Measurements from ENCODE around the gene FAM228B. TPM values are rescaled to one million over a fixed set of nuclear protein-coding genes. Genes with fewer than 3 reads are reported as not detected.
"Not testable (repeated sequence)": the region's sequence is repeated elsewhere in the genome, so short reads cannot be mapped to it uniquely, and the experiment has no call there.

Gene FAM228B
- total RNA-seq, 1 donor from 2014 or later: 31.2 TPM

DNA sequence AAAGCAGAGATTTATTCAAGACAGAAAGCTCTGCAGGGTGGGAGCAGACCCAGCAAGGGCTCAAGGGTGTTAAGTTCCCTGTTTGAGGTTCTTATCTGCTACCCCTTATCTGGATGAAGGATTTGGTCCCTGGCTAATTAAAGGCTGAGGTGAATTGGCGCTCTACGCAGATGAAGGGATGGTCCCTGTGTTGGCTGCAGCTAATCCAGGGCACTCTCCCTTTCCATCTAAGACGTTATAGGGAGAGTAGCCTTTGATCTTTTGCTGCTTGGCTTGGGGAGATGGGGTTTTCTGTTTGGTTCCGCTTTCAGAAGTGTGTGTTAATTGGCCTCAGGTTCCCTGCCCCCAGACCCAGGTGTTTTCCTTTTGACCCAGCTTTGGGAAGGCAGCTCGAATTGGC is 68.6 kb downstream of the FAM228B start:
- H3K27ac Mint-ChIP-seq: no peak overlapping the region
- no peak overlapping the region for H3K4me3 Mint-ChIP-seq
- no peaks in the 10 kb centered on the region for H3K36me3 Mint-ChIP-seq

DNA sequence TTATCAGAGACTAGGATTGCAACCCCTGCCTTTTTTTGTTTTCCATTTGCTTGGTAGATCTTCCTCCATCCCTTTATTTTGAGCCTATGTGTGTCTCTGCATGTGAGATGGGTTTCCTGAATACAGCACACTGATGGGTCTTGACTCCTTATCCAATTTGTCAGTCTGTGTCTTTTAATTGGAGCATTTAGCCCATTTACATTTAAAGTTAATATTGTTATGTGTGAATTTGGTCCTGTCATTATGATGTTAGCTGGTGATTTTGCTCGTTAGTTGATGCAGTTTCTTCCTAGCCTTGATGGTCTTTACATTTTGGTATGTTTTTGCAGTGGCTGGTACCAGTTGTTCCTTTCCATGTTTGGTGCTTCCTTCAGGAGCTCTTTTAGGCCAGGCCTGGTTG is 73.9 kb downstream of the FAM228B start:
- H3K36me3 Mint-ChIP-seq; H3K36me3 ChIP-seq; H3K9me3 ChIP-seq (ENCODE audit: low read depth); H3K4me3 ChIP-seq; H3K27me3 Mint-ChIP-seq (ENCODE audit: insufficient read depth, low read depth); H4K20me1 ChIP-seq (ENCODE audit: low read depth); H3K4me3 Mint-ChIP-seq; H3K9me3 Mint-ChIP-seq; H3K27ac Mint-ChIP-seq; DNase-seq (ENCODE audit: low spot score); H3K4me2 ChIP-seq; H2AFZ ChIP-seq (replicated peaks); H3K27ac ChIP-seq; H3K27me3 ChIP-seq; H3K9ac ChIP-seq; H3F3A ChIP-seq (ENCODE audit: low read depth); H3K4me1 ChIP-seq; H3K79me2 ChIP-seq (ENCODE audit: low read depth); H3K4me1 Mint-ChIP-seq: not testable (repeated sequence)

More for the DNA sequence above, 68.6 kb downstream of the FAM228B start:
- H3K9me3 ChIP-seq (ENCODE audit: low read depth): no peaks in the 10 kb centered on the region
- no peak overlapping the region for H3K27ac ChIP-seq
- H2AFZ ChIP-seq (replicated peaks): no peak overlapping the region
- H3K79me2 ChIP-seq (ENCODE audit: low read depth): no peaks in the 10 kb centered on the region
- peaks cover 13% of the 10 kb centered on the region for H3K9me3 Mint-ChIP-seq
- H3K9ac ChIP-seq: no peak overlapping the region
- H3K4me3 ChIP-seq: no peak overlapping the region
- peaks cover 5% of the 10 kb centered on the region for H3K4me1 ChIP-seq
- no peak overlapping the region for H3K4me2 ChIP-seq
- H3K27me3 Mint-ChIP-seq (ENCODE audit: insufficient read depth, low read depth): peaks cover 6% of the 10 kb centered on the region
- H3F3A ChIP-seq (ENCODE audit: low read depth): no peaks in the 10 kb centered on the region
- DNase-seq (ENCODE audit: low spot score): no peak
- no peak for TF ChIP-seq EZH2 (IDR thresholded peaks at IDR 0.05)
- no peak for TF ChIP-seq EZH2phosphoT487 (IDR thresholded peaks at IDR 0.05)
- no peaks in the 10 kb centered on the region for H4K20me1 ChIP-seq (ENCODE audit: low read depth)
- no peaks in the 10 kb centered on the region for H3K27me3 ChIP-seq
- no peaks in the 10 kb centered on the region for H3K36me3 ChIP-seq
- H3K4me1 Mint-ChIP-seq: no peaks in the 10 kb centered on the region

DNA sequence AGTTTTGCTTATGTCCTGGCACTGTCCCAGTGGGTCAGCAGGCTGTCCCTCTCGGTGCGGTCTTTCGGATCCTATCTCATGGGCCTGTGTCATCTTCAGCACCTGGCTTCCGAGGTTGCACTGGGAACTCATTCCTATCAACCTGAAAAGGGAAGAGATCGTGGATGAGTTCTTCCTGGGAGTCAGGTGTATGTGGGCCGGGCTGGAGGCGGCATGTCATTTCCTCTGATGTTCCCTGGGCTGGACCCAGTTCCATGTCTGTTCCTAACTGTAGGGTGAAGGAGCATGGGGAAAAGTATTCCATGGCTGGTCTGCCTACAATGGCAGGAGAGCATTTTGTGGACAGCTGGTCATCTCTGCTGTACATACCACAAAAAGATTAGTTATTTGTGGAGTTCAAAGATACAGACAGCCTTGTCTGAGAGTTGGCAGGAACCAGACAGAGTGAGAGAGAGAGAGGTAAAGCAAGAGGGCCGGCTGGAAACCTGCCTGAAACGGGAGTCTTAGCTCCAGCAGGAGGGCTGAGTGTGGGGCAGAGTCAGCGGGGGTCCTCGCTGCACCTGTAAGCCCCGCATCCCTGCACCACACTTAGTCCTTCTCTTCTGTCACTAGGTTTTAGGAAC is 76.8 kb downstream of the FAM228B start:
- Mint-ChIP-seq H3K27me3 (ENCODE audit: insufficient read depth, low read depth) (peaks cover 5% of the 10 kb centered on the region), H3K4me1 (peaks cover 17% of the 10 kb centered on the region), H3K9me3 (no peaks in the 10 kb centered on the region), H3K4me3 (no peak overlapping the region), H3K27ac (no peak overlapping the region), H3K36me3 (no peaks in the 10 kb centered on the region)
- TF ChIP-seq EZH2phosphoT487 (IDR thresholded peaks at IDR 0.05) (no peak), EZH2 (IDR thresholded peaks at IDR 0.05) (no peak)
- TF ChIP-seq, protein P1, sequence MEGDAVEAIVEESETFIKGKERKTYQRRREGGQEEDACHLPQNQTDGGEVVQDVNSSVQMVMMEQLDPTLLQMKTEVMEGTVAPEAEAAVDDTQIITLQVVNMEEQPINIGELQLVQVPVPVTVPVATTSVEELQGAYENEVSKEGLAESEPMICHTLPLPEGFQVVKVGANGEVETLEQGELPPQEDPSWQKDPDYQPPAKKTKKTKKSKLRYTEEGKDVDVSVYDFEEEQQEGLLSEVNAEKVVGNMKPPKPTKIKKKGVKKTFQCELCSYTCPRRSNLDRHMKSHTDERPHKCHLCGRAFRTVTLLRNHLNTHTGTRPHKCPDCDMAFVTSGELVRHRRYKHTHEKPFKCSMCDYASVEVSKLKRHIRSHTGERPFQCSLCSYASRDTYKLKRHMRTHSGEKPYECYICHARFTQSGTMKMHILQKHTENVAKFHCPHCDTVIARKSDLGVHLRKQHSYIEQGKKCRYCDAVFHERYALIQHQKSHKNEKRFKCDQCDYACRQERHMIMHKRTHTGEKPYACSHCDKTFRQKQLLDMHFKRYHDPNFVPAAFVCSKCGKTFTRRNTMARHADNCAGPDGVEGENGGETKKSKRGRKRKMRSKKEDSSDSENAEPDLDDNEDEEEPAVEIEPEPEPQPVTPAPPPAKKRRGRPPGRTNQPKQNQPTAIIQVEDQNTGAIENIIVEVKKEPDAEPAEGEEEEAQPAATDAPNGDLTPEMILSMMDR (IDR thresholded peaks at IDR 0.05): no peak
- Histone ChIP-seq H3K4me2 (no peak overlapping the region), H3K9ac (no peak overlapping the region), H3K4me1 (peaks cover 12% of the 10 kb centered on the region), H3F3A (ENCODE audit: low read depth) (no peaks in the 10 kb centered on the region), H2AFZ (replicated peaks) (no peak overlapping the region), H3K27me3 (no peaks in the 10 kb centered on the region), H3K4me3 (no peak overlapping the region), H4K20me1 (ENCODE audit: low read depth) (no peaks in the 10 kb centered on the region), H3K79me2 (ENCODE audit: low read depth) (no peaks in the 10 kb centered on the region), H3K36me3 (no peaks in the 10 kb centered on the region), H3K27ac (no peak overlapping the region), H3K9me3 (ENCODE audit: low read depth) (no peaks in the 10 kb centered on the region)
- no peak for DNase-seq (ENCODE audit: low spot score)

DNA sequence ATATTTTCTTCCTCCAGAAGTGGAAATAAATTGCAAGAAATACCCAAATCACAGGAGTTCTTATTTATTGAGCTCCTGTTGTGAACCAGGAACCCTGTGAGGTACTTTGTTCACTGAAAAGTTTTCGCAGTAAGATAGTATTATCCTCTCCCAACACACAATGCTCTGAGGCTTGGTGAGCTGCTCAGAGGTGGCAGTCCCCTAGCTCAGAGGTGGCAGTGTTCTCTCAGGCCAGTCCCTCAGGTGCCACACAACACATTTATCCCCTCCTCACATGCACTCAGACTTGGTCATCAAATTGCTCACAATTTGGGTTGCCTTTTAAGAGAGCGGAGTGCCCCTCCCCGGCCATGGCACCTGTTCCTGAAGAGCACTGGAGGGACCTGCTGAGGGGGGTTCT is 77.5 kb downstream of the FAM228B start:
- Histone ChIP-seq H3F3A (ENCODE audit: low read depth) (no peaks in the 10 kb centered on the region), H3K9me3 (ENCODE audit: low read depth) (no peaks in the 10 kb centered on the region), H3K27ac (no peak overlapping the region), H3K36me3 (no peaks in the 10 kb centered on the region), H3K4me2 (no peak overlapping the region), H3K79me2 (ENCODE audit: low read depth) (no peaks in the 10 kb centered on the region), H3K9ac (no peak overlapping the region), H4K20me1 (ENCODE audit: low read depth) (no peaks in the 10 kb centered on the region), H2AFZ (replicated peaks) (no peak overlapping the region), H3K27me3 (no peaks in the 10 kb centered on the region), H3K4me3 (no peak overlapping the region), H3K4me1 (peaks cover 12% of the 10 kb centered on the region)
- Mint-ChIP-seq H3K9me3 (no peaks in the 10 kb centered on the region), H3K4me1 (peaks cover 21% of the 10 kb centered on the region), H3K36me3 (no peaks in the 10 kb centered on the region), H3K4me3 (no peak overlapping the region), H3K27ac (no peak overlapping the region), H3K27me3 (ENCODE audit: insufficient read depth, low read depth) (peaks cover 5% of the 10 kb centered on the region)
- TF ChIP-seq EZH2phosphoT487 (IDR thresholded peaks at IDR 0.05) (no peak), EZH2 (IDR thresholded peaks at IDR 0.05) (no peak)
- TF ChIP-seq, protein P1 (IDR thresholded peaks at IDR 0.05): no peak
- no peak for DNase-seq (ENCODE audit: low spot score)

Data from neural progenitor cell (in vitro differentiated cells).